IPS-18a (cell line): ENCODE results near the gene IMMP2L.

Experiments
- H3K27ac ChIP-seq: one replicate; pipeline ENCODE4 v1.5.1; 2013; ENCODE audit warnings: low read length
- H3K27me3 ChIP-seq: one replicate; pipeline ENCODE4 v1.6.1; 2013; ENCODE audit warnings: mild to moderate bottlenecking, low read length; ENCODE audit not compliant: control insufficient read depth, insufficient read depth
- H3K36me3 ChIP-seq: one replicate; pipeline ENCODE4 v1.6.1; 2013; ENCODE audit warnings: low read depth, low read length; ENCODE audit not compliant: control insufficient read depth
- H3K4me1 ChIP-seq: one replicate; pipeline ENCODE4 v1.6.1; 2013; ENCODE audit warnings: low read depth, low read length; ENCODE audit not compliant: control insufficient read depth
- H3K4me3 ChIP-seq: one replicate; pipeline ENCODE4 v1.5.1; 2013; ENCODE audit warnings: low read length
- H3K9ac ChIP-seq: one replicate; pipeline ENCODE4 v1.6.1; 2013; ENCODE audit warnings: mild to moderate bottlenecking, low read length, moderate library complexity
- H3K9me3 ChIP-seq: one replicate; pipeline ENCODE4 v1.6.1; 2013; ENCODE audit warnings: low read depth, low read length; ENCODE audit not compliant: control insufficient read depth

Gene IMMP2L

DNA sequence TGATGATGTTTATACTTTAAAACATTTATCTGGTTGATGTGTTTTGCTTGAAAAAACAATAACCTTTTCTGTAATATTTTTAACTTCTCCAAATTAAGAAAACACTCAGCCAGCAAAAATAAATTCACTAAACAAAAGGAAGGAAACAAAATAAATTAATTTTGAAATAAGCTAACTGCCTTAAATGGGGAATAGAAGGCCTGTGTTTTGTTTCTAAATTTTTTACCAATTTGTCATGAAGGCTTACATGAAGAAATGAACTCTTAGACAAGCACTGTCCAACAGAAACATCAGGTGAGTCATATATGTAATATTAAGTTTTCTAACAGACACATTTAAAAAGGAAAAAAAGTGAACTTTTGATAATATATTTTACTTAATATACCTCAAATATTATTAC is 402.9 kb downstream of the IMMP2L start:
- Histone ChIP-seq H3K27me3 (no peaks in the 10 kb centered on the region), H3K36me3 (no peaks in the 10 kb centered on the region), H3K9ac (no peak overlapping the region), H3K4me1 (no peaks in the 10 kb centered on the region), H3K9me3 (no peaks in the 10 kb centered on the region), H3K27ac (no peak overlapping the region), H3K4me3 (no peak overlapping the region)

- H3K4me3 ChIP-seq = no peak overlapping the region
- H3K4me1 ChIP-seq = no peaks in the 10 kb centered on the region
- H3K27ac ChIP-seq = no peak overlapping the region
- no peaks in the 10 kb centered on the region for H3K27me3 ChIP-seq
- H3K36me3 ChIP-seq = no peaks in the 10 kb centered on the region
- H3K9me3 ChIP-seq = no peaks in the 10 kb centered on the region
- H3K9ac ChIP-seq = no peak overlapping the region
Measured at GRCh38 chr7:111150709-111151108, 411.6 kb downstream of the IMMP2L start.

DNA sequence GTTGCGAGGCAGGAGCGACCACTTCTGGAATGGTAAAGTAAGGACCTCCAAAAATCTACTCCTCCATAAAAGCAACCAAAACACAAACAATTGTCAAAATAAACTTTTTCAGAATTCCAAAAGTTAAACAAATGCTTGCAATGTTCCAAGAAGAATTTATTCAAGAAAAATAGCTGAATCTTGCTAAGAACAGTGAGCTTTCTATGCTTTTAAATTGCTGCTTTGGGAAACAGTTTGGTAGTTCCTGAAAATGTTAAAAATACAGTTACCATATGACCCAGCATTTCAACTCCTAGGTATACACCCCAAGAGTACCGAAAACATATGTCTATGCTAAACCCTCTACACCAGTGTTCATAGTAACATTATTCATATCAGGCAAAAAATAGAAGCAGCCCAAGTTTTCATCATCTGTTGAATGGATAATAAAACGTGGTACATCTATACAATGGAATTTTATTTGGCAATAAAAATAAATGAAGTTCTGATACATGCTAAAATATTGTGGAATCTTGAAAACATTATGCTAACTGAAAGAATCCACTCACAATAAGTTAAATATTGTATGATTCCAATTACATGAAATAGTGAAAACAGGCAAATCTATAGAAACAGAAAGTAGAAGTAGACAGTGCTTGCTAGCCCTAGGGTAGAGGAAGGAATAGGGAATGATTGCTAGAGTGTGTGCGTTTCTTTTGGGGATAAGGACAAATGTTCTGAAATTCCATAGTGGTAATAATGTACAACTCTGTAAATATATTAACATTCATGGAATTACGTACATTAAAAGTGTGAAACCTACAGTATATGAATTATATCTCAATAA is 414.4 kb downstream of the IMMP2L start:
- H3K9ac ChIP-seq = no peak overlapping the region
- H3K4me1 ChIP-seq = no peaks in the 10 kb centered on the region
- no peaks in the 10 kb centered on the region for H3K36me3 ChIP-seq
- H3K4me3 ChIP-seq = no peak overlapping the region
- H3K27me3 ChIP-seq = no peaks in the 10 kb centered on the region
- no peak overlapping the region for H3K27ac ChIP-seq
- H3K9me3 ChIP-seq = no peaks in the 10 kb centered on the region

- Histone ChIP-seq H3K27ac (no peak overlapping the region), H3K36me3 (no peaks in the 10 kb centered on the region), H3K9ac (no peak overlapping the region), H3K27me3 (no peaks in the 10 kb centered on the region), H3K4me1 (no peaks in the 10 kb centered on the region), H3K9me3 (no peaks in the 10 kb centered on the region), H3K4me3 (no peak overlapping the region)
Measured at GRCh38 chr7:111146136-111146535, 416.2 kb downstream of the IMMP2L start.

- no peak overlapping the region for H3K9ac ChIP-seq
- no peaks in the 10 kb centered on the region for H3K36me3 ChIP-seq
- no peaks in the 10 kb centered on the region for H3K27me3 ChIP-seq
- H3K9me3 ChIP-seq = no peaks in the 10 kb centered on the region
- H3K27ac ChIP-seq = no peak overlapping the region
- H3K4me3 ChIP-seq = no peak overlapping the region
- no peaks in the 10 kb centered on the region for H3K4me1 ChIP-seq
Measured at GRCh38 chr7:111145472-111145871, 416.8 kb downstream of the IMMP2L start.

GRCh38 chr7:111140091-111140865 is 422.0 kb downstream of the IMMP2L start:
- Histone ChIP-seq H3K9me3 (no peaks in the 10 kb centered on the region), H3K27ac (no peak overlapping the region), H3K9ac (no peak overlapping the region), H3K4me1 (peaks cover 9% of the 10 kb centered on the region), H3K36me3 (no peaks in the 10 kb centered on the region), H3K4me3 (no peak overlapping the region), H3K27me3 (no peaks in the 10 kb centered on the region)

GRCh38 chr7:111138586-111138985 is 423.7 kb downstream of the IMMP2L start:
- Histone ChIP-seq H3K4me1 (peaks cover 9% of the 10 kb centered on the region), H3K27me3 (no peaks in the 10 kb centered on the region), H3K4me3 (no peak overlapping the region), H3K9me3 (no peaks in the 10 kb centered on the region), H3K9ac (no peak overlapping the region), H3K27ac (no peak overlapping the region), H3K36me3 (no peaks in the 10 kb centered on the region)

GRCh38 chr7:111138193-111138569 is 424.1 kb downstream of the IMMP2L start:
- H3K4me3 ChIP-seq = no peak overlapping the region
- H3K9me3 ChIP-seq = no peaks in the 10 kb centered on the region
- no peak overlapping the region for H3K9ac ChIP-seq
- H3K36me3 ChIP-seq = no peaks in the 10 kb centered on the region
- no peaks in the 10 kb centered on the region for H3K27me3 ChIP-seq
- H3K27ac ChIP-seq = no peak overlapping the region
- peaks cover 9% of the 10 kb centered on the region for H3K4me1 ChIP-seq

DNA sequence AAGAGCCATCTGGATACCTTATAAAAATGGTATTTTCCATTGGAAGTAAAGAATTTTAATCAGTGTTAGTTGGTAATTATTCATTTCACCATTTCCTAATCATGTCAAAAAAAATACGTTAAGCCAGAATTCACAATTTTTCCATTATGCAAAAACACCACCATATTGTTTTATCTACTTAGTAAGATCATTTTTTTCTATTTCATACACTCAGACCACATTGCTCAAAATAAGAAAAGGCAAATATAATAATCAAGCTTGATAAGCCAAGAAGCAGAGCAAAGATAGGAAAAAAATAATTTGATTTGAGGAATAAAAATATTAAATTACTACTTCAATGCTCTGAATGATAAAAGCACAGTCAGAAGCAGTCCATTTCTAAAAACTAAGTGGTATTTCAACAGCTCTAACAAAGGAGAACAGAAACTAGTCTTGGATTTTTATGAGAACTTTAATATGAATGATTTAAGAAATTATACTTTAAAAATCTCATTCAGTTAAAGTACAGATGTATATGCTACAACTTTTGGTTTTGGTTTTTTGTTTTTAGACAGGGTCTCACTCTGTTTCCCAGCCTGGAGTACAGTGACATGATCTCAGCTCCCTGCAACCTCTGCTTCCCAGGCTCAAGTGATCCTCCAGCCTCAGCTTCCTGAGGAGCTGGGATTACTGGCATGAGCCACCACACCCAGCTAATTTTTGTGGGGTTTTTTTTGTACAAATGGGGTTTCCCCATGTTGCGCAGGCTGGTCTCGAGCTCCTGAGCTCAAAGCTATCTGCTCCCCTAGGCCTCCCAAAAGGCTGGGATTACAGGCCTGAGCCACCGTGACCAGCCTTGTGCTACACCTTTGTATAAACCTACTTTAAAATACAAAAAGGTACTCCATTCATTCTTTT is 424.7 kb downstream of the IMMP2L start:
- Histone ChIP-seq H3K4me1 (peaks cover 15% of the 10 kb centered on the region), H3K4me3 (no peak overlapping the region), H3K9ac (no peak overlapping the region), H3K27ac (no peak overlapping the region), H3K27me3 (no peaks in the 10 kb centered on the region), H3K36me3 (no peaks in the 10 kb centered on the region), H3K9me3 (no peaks in the 10 kb centered on the region)

DNA sequence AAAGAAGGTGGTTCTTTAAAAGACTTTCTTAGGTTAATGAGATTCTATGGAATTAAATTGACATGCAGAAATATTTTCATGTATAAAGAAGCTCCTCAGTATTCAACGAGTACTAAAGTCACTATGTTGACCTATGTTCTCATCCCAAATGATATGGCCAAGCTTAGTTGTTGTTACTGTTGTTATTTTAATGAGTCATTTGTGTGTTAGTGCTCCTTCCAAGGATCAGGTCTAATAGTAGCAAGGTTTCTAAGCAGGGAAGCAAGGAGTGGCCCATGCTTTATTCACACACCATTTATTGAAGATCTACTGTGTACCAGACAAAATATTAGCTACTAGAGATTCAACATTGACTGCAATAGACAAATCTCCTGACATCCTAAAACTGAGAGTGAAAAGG is 429.5 kb downstream of the IMMP2L start:
- Histone ChIP-seq H3K4me3 (no peak overlapping the region), H3K9ac (no peak overlapping the region), H3K4me1 (peaks cover 7% of the 10 kb centered on the region), H3K27me3 (no peaks in the 10 kb centered on the region), H3K36me3 (no peaks in the 10 kb centered on the region), H3K9me3 (no peaks in the 10 kb centered on the region), H3K27ac (no peak overlapping the region)

DNA sequence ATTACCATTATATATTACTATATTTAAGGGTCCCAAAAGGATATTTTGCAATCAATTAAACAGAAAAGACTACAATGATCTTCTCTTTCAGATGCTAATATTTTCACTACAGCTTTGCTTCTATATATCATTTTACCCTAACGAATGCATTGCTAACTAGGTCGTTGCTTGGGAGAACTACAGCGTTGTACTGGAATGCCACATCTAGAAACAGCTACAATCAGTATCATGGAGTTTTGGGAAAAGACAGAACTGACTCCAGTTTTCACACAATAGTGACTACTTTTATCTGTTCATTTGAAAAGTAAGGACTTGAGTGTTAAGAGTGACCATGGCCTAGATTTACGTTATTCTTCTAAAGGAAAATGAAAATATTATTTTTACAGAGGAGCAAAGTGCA is 432.9 kb downstream of the IMMP2L start:
- H3K36me3 ChIP-seq = no peaks in the 10 kb centered on the region
- H3K4me1 ChIP-seq = peaks cover 6% of the 10 kb centered on the region
- no peaks in the 10 kb centered on the region for H3K9me3 ChIP-seq
- no peak overlapping the region for H3K4me3 ChIP-seq
- no peak overlapping the region for H3K9ac ChIP-seq
- no peaks in the 10 kb centered on the region for H3K27me3 ChIP-seq
- no peak overlapping the region for H3K27ac ChIP-seq
